Measurements from ENCODE around the gene HIP1R.

HIP1R gene

DNA sequence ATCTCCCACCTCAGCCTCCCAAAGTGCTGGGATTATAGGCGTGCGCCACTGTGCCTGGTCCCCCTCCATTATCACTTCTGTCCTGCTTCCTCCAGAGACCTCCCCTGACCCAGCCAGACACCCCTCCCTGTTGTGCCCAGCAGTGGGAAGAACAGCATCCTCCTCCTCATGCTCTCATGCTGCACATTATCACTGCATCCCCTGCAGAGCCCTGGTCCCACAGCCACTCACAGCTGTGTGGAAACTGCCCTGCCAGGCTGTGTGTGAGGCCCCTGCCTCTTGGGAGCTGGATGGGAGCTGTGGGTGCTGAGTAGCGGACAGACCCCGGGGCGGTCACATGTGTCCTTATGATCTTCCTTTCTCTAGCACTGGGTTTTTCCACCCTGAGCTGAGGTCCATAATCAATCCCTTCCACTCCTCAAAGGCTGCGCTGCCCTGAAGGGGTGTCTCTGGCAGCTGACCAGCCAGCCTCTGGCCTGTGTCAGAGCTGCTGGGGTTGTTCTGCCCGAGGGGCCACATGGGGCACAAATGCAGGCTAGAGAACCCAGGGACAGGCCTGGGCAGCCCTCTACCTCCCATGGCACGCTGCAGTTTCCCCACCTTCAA is 9.2 kb downstream of the HIP1R start:
- TF ChIP-seq, protein P1, sequence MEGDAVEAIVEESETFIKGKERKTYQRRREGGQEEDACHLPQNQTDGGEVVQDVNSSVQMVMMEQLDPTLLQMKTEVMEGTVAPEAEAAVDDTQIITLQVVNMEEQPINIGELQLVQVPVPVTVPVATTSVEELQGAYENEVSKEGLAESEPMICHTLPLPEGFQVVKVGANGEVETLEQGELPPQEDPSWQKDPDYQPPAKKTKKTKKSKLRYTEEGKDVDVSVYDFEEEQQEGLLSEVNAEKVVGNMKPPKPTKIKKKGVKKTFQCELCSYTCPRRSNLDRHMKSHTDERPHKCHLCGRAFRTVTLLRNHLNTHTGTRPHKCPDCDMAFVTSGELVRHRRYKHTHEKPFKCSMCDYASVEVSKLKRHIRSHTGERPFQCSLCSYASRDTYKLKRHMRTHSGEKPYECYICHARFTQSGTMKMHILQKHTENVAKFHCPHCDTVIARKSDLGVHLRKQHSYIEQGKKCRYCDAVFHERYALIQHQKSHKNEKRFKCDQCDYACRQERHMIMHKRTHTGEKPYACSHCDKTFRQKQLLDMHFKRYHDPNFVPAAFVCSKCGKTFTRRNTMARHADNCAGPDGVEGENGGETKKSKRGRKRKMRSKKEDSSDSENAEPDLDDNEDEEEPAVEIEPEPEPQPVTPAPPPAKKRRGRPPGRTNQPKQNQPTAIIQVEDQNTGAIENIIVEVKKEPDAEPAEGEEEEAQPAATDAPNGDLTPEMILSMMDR (IDR thresholded peaks at IDR 0.05), result no peak
- Histone ChIP-seq H3K36me3 (peaks cover 0 to 10% (median 0%) of the 10 kb centered on the region in 3 donors), H3K4me3 (no peak overlapping the region), H3K27me3 (no peaks in the 10 kb centered on the region), H3K9me3 (no peaks in the 10 kb centered on the region), H3K4me1 (peaks cover 0 to 59% (median 6%) of the 10 kb centered on the region in 4 donors), H3K27ac (no peak overlapping the region)
- intact Hi-C loops (cut with DNase I; ENCODE audit: low total_unique reads), result no loop called here
- no peak for DNase-seq

DNA sequence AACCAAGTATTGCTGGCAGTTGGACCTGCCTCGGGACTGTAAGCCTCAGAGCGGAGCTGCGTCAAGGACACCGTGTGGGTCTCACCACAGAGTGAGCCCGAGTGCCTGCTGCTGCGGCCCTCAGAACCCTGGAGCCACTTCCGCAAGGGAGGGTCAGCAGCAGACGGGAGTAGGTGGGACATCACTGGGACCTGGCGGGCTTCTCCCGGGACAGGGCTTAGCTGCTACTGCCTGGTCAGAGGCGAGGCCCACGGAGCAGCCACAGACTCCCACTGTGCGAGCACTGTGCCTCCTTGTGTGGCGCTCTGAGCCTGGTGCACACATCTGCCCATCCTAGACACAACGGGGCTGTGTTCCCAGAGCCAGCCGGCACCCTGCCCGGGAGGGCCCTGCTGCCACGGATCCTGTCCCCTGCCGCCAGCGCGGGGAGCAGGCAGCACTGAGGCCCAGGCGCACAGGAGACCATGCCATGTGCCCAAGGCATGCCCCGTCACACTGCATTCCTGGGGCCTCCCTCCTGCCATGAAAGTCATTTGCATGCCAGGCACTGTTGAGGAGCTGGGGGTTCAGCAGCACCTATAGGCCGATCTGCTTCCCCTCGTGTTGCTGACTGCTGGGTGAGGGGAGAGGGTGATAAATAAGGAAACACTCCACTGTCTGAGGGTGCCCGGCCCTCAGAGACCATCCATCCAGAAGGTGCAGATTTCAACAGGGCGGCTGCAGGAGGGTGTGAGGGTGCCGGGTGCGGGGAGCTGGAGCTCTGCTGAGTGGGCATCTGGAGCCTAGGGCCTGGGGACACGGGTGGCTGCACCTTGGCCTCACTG is 10.0 kb downstream of the HIP1R start:
- intact Hi-C loops (cut with DNase I; ENCODE audit: low total_unique reads), result no loop called here
- DNase-seq, result no peak

GRCh38 chr12:122845865-122846621 is 10.8 kb downstream of the HIP1R start:
- Histone ChIP-seq H3K4me1 (peaks cover 0 to 52% (median 12%) of the 10 kb centered on the region in 4 donors), H3K27me3 (no peaks in the 10 kb centered on the region), H3K27ac (no peak overlapping the region), H3K36me3 (peaks cover 0 to 13% (median 0%) of the 10 kb centered on the region in 3 donors), H3K4me3 (no peak overlapping the region), H3K9me3 (no peaks in the 10 kb centered on the region)
- TF ChIP-seq, protein P1 (IDR thresholded peaks at IDR 0.05), result no peak
- no peak for DNase-seq
- intact Hi-C loops (cut with DNase I; ENCODE audit: low total_unique reads), result no loop called here

More for the DNA sequence above, 10.0 kb downstream of the HIP1R start:
- Histone ChIP-seq H3K27ac (no peak overlapping the region), H3K4me3 (no peak overlapping the region), H3K36me3 (peaks cover 0 to 13% (median 0%) of the 10 kb centered on the region in 3 donors), H3K27me3 (no peaks in the 10 kb centered on the region), H3K4me1 (peaks cover 0 to 56% (median 9%) of the 10 kb centered on the region in 4 donors), H3K9me3 (no peaks in the 10 kb centered on the region)
- TF ChIP-seq, protein P1 (IDR thresholded peaks at IDR 0.05), result no peak

DNA sequence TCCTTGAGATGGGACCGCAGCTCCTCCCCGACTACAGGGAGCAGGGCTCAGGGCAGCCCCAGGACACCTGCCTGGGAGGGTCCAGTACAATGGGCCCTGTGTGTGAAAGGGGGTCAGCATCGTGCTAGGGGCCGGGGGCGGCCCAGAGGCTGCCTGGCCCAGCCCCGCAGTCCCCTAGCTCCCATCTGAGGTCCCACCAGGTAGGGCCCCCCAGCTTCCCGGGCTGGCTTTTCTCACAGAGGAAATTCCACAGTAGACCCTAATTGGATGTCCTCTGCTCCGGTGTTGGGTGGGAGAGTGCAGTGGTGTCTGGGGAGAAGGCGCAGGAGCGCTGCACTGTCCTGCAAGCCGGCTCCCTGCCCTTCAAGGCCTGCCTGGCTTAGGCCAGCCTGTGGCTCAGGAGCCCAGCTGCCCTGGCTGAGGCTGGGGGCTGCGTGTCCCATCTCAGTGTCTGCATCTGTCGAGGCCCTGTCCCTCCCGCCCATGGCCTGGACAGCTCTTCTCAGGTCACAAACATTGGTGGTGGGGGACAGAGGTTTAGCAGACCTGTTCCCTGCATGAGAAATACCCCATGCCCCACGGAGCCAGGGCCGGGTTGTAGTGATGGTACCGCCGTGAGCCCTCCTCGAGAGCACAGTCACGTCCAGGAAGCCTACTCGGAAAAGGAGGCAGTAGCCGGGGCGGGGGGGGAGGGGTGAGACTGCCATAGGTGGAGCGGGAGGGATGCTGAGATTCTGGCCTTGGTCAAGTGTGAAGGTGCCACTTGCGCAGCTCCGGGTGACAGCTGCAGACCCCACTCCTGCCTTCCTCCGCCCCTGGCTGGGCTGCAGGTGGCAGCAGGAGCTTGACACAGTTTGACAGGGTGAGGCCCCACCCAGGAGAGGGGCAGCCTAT is 11.6 kb downstream of the HIP1R start:
- TF ChIP-seq, protein P1 (IDR thresholded peaks at IDR 0.05), result no peak
- intact Hi-C loops (cut with DNase I; ENCODE audit: low total_unique reads), result no loop called here
- no peak overlapping the region for H3K27ac ChIP-seq
- no peaks in the 10 kb centered on the region for H3K9me3 ChIP-seq
- H3K4me1 ChIP-seq, result peaks cover 0 to 52% (median 14%) of the 10 kb centered on the region in 4 donors
- peaks cover 0 to 17% (median 0%) of the 10 kb centered on the region in 3 donors for H3K36me3 ChIP-seq
- H3K27me3 ChIP-seq, result no peaks in the 10 kb centered on the region
- DNase-seq, result no peak
- no peak overlapping the region for H3K4me3 ChIP-seq

- Histone ChIP-seq H3K9me3 (no peaks in the 10 kb centered on the region), H3K4me3 (no peak overlapping the region), H3K27me3 (no peaks in the 10 kb centered on the region), H3K4me1 (peaks cover 0 to 52% (median 19%) of the 10 kb centered on the region in 4 donors), H3K27ac (no peak overlapping the region), H3K36me3 (peaks cover 0 to 21% (median 0%) of the 10 kb centered on the region in 3 donors)
- no peak for DNase-seq
- TF ChIP-seq, protein P1 (IDR thresholded peaks at IDR 0.05), result no peak
- intact Hi-C loops (cut with DNase I; ENCODE audit: low total_unique reads), result no loop called here
These were observed 12.2 kb downstream of the HIP1R start for GRCh38 chr12:122847516-122847836.
